Measurements from ENCODE around the gene TMEM120B. TPM values are rescaled to one million over a fixed set of nuclear protein-coding genes. Genes with fewer than 3 reads are reported as not detected.
A peak's percentile ranks its signal among the peaks of the same experiment; 100 is the strongest.

TMEM120B gene
- total and polyA plus RNA-seq, 2 of the 13 experiments (the other 11 are each of a cell fraction or from before 2014, with no cell fraction given): 7.1 to 12.9 TPM

- TF ChIP-seq KIAA2018 (CRISPR knock-in tag; IDR thresholded peaks at IDR 0.05; ENCODE audit: borderline replicate concordance) (no peak), HOMEZ (CRISPR knock-in tag; IDR thresholded peaks at IDR 0.05; ENCODE audit: low read depth) (no peak), ZNF780A (CRISPR knock-in tag; IDR thresholded peaks at IDR 0.05) (no peak), MYC (CRISPR knock-in tag; IDR thresholded peaks at IDR 0.05; ENCODE audit: borderline replicate concordance) (peak; percentile 12; the same call in 1 of the 2 replicates), ZNF841 (CRISPR knock-in tag; IDR thresholded peaks at IDR 0.05; ENCODE audit: borderline replicate concordance) (no peak)
Measured at GRCh38 chr12:121791671-121792551, 79.4 kb downstream of the TMEM120B start (continued).
